CD14-positive monocyte (primary cell): ENCODE results near the gene CAPN14. TPM values are rescaled to one million over a fixed set of nuclear protein-coding genes. Genes with fewer than 3 reads are reported as not detected.

Source experiments
- DNase-seq, 3 donors: peaks; one replicate each; pipeline ENCODE4 v3.0.0-alpha.2; 2011 to 2022
- H2AFZ ChIP-seq: 2 replicates; pipeline ENCODE4 v1.6.0; 2012; ENCODE audit warnings: mild to moderate bottlenecking, low read depth, low read length, inconsistent platforms; ENCODE audit not compliant: insufficient read depth, poor library complexity, severe bottlenecking
- H3K27ac ChIP-seq, 2 donors: 1 replicate in 1 of 2; 2 replicates in 1 of 2; pipeline ENCODE4 v1.5.1; 2012 to 2013; ENCODE audit warnings: low read length in 2 of 2, control low read depth in 1 of 2, inconsistent platforms in 1 of 2, low read depth in 1 of 2, mild to moderate bottlenecking in 1 of 2
- H3K27me3 ChIP-seq, 2 donors: one replicate each; pipeline versions ENCODE4 v1.6.0 to v1.6.1; 2011 to 2013; ENCODE audit warnings: low read length in 2 of 2; ENCODE audit not compliant: control insufficient read depth in 2 of 2, insufficient read depth in 2 of 2
- H3K36me3 ChIP-seq, 2 donors: replicated peaks in 1 of 2; 1 replicate in 1 of 2; 2 replicates in 1 of 2; pipeline versions ENCODE4 v1.5.1 to v1.6.1; 2012 to 2013; ENCODE audit warnings: low read length in 2 of 2, control low read depth in 1 of 2, inconsistent platforms in 1 of 2, mild to moderate bottlenecking in 1 of 2; ENCODE audit not compliant: insufficient read depth in 2 of 2, control insufficient read depth in 1 of 2
- H3K4me1 ChIP-seq, 2 donors: 1 replicate in 1 of 2; 2 replicates in 1 of 2; pipeline versions ENCODE4 v1.5.1 to v1.6.1; 2012 to 2013; ENCODE audit warnings: low read length in 2 of 2, control low read depth in 1 of 2, inconsistent platforms in 1 of 2, mild to moderate bottlenecking in 1 of 2, moderate library complexity in 1 of 2; ENCODE audit not compliant: insufficient read depth in 2 of 2, control insufficient read depth in 1 of 2
- H3K4me2 ChIP-seq: replicated peaks from 2 replicates; pipeline ENCODE3; 2012; ENCODE audit warnings: low read length, moderate library complexity, mild to moderate bottlenecking; ENCODE audit not compliant: poor library complexity, severe bottlenecking; ENCODE audit errors: extremely low read depth
- H3K4me3 ChIP-seq, 3 experiments: fragments of 200-600 bp in 1 of 3; sonication (generic) in 1 of 3; replicated peaks in 1 of 3; 1 replicate in 2 of 3; 2 replicates in 1 of 3; pipeline ENCODE4 v1.5.1; 2011 to 2013; ENCODE audit warnings: low read length in 3 of 3, mild to moderate bottlenecking in 3 of 3, control low read depth in 2 of 3, low read depth in 2 of 3, inconsistent platforms in 1 of 3, moderate library complexity in 1 of 3
- H3K79me2 ChIP-seq: 2 replicates; pipeline ENCODE4 v1.6.0; 2012; ENCODE audit warnings: mild to moderate bottlenecking, control low read depth, inconsistent platforms, low read length, moderate library complexity; ENCODE audit not compliant: insufficient read depth
- H3K9ac ChIP-seq: 2 replicates; pipeline ENCODE4 v1.6.0; 2017; ENCODE audit warnings: low read length, mild to moderate bottlenecking; ENCODE audit not compliant: insufficient read depth, poor library complexity, severe bottlenecking
- H3K9me3 ChIP-seq, 2 donors: replicated peaks in 1 of 2; 1 replicate in 1 of 2; 2 replicates in 1 of 2; pipeline versions ENCODE4 v1.5.1 to v1.6.1; 2012 to 2013; ENCODE audit warnings: low read length in 2 of 2, control low read depth in 1 of 2; ENCODE audit not compliant: control insufficient read depth in 1 of 2, insufficient read depth in 1 of 2
- H4K20me1 ChIP-seq: 2 replicates; pipeline ENCODE4 v1.6.0; 2012; ENCODE audit warnings: mild to moderate bottlenecking, low read length, control low read depth, moderate library complexity; ENCODE audit not compliant: insufficient read depth
- H3K27ac Mint-ChIP-seq, 7 donors: one replicate each; pipeline ENCODE4 v1.8.0; 2020; ENCODE audit warnings: mild to moderate bottlenecking in 7 of 7, mixed read lengths in 7 of 7, moderate library complexity in 6 of 7, inconsistent platforms in 2 of 7
- H3K27me3 Mint-ChIP-seq, 3 donors: one replicate each; pipeline ENCODE4 v1.8.0; 2021 to 2022; ENCODE audit warnings: low read depth in 3 of 3, mild to moderate bottlenecking in 3 of 3, mixed read lengths in 3 of 3, moderate library complexity in 3 of 3, inconsistent platforms in 1 of 3
- H3K36me3 Mint-ChIP-seq, 2 donors: one replicate each; pipeline ENCODE4 v1.8.0; 2020; ENCODE audit warnings: mixed read lengths in 2 of 2, inconsistent platforms in 1 of 2, mild to moderate bottlenecking in 1 of 2
- H3K4me1 Mint-ChIP-seq: one replicate; pipeline ENCODE4 v1.8.0; 2020; ENCODE audit warnings: mild to moderate bottlenecking, mixed read lengths
- H3K4me3 Mint-ChIP-seq, 2 donors: one replicate each; pipeline ENCODE4 v1.8.0; 2020; ENCODE audit warnings: mild to moderate bottlenecking in 2 of 2, mixed read lengths in 2 of 2, moderate library complexity in 1 of 2
- H3K9me3 Mint-ChIP-seq, 7 donors: one replicate each; pipeline ENCODE4 v1.8.0; 2020 to 2022; ENCODE audit warnings: mixed read lengths in 7 of 7, mild to moderate bottlenecking in 6 of 7, moderate library complexity in 6 of 7, inconsistent platforms in 2 of 7
- CTCF ChIP-seq: fragments of 200-600 bp; IDR thresholded peaks from one replicate; pipeline ENCODE4 v1.8.0; 2022; ENCODE audit warnings: antibody characterized with exemption, mild to moderate bottlenecking
- WGBS: methylation state at CpG from one replicate; pipeline ENCODE4 v1.1.5; 2013; ENCODE audit warnings: missing lambda C conversion rate; ENCODE audit not compliant: insufficient coverage; 5-methylcytosine and 5-hydroxymethylcytosine counted together
- intact Hi-C, 2 donors: fragments of 100-400 bp; cut with micrococcal nuclease; formaldehyde crosslinking; loops; one replicate each; pipeline versions ENCODE4 v1.15.0 to v1.15.1; 2023
- polyA plus RNA-seq, 3 donors: library from polyadenylated mRNA; depleted of rRNA in 1 of 3; unstranded in 2 of 3; stranded (reverse) in 1 of 3; fragments of 300-500 nt in 2 of 3; fragments of >200 nt in 1 of 3; fragmentation: Illumina TruSeq in 2 of 3; gene quantifications; 1 replicate in 2 of 3; 2 replicates in 1 of 3; pipeline ENCODE4 v1.2.3, GENCODE V29; 2012 to 2021

Gene CAPN14
- polyA plus RNA-seq, 3 donors, result not detected

- no peak overlapping the region for H3K4me2 ChIP-seq
- no peaks in the 10 kb centered on the region for H3K36me3 ChIP-seq
- Mint-ChIP-seq H3K9me3 (no peaks in the 10 kb centered on the region), H3K4me1 (no peaks in the 10 kb centered on the region), H3K27ac (peak overlapping the region in 2 of 7 donors; percentile 54 to 59), H3K27me3 (peaks cover 0 to 7% (median 0%) of the 10 kb centered on the region in 3 donors), H3K36me3 (no peaks in the 10 kb centered on the region), H3K4me3 (no peak overlapping the region)
- no peaks in the 10 kb centered on the region for H3K79me2 ChIP-seq
- no peaks in the 10 kb centered on the region for H3K27me3 ChIP-seq
- H3K9me3 ChIP-seq, result no peaks in the 10 kb centered on the region
- H3K9ac ChIP-seq, result no peak overlapping the region
- no peak for TF ChIP-seq CTCF
- no peaks in the 10 kb centered on the region for H3K4me1 ChIP-seq
- no peak overlapping the region for H3K27ac ChIP-seq
- no peak for DNase-seq
- H4K20me1 ChIP-seq, result no peaks in the 10 kb centered on the region
- H2AFZ ChIP-seq, result no peak overlapping the region
- H3K4me3 ChIP-seq, result no peak overlapping the region
- intact Hi-C loops, result no loop called here
- WGBS, result 77% methylated on average over 3 of the region's 3 CpGs
Observed at GRCh38 chr2:31251018-31251417, 33.7 kb upstream of the CAPN14 start.

- Mint-ChIP-seq H3K4me3 (no peak overlapping the region), H3K27me3 (peaks cover 0 to 7% (median 0%) of the 10 kb centered on the region in 3 donors), H3K4me1 (no peaks in the 10 kb centered on the region), H3K36me3 (no peaks in the 10 kb centered on the region), H3K9me3 (no peaks in the 10 kb centered on the region), H3K27ac (no peak overlapping the region)
- Histone ChIP-seq H4K20me1 (no peaks in the 10 kb centered on the region), H3K9me3 (no peaks in the 10 kb centered on the region), H3K36me3 (no peaks in the 10 kb centered on the region), H3K9ac (no peak overlapping the region), H3K4me3 (no peak overlapping the region), H3K79me2 (no peaks in the 10 kb centered on the region), H3K27me3 (no peaks in the 10 kb centered on the region), H3K4me2 (no peak overlapping the region), H2AFZ (no peak overlapping the region), H3K27ac (no peak overlapping the region), H3K4me1 (no peaks in the 10 kb centered on the region)
- DNase-seq, result no peak
- 91% methylated on average over 12 of the region's 15 CpGs for WGBS
- TF ChIP-seq CTCF, result no peak
- intact Hi-C loops, result no loop called here
Observed at GRCh38 chr2:31249009-31249690, 31.8 kb upstream of the CAPN14 start.
